NCI-H82 (cell line): ENCODE measurements around the gene COL19A1.
A peak's percentile ranks its signal among the peaks of the same experiment; 100 is the strongest.

ENCODE experiments used
- DNase-seq: peaks from one replicate; lab custom pipeline; 2025; lab: John Stamatoyannopoulos, UW

The COL19A1 gene

GRCh38 chr6:70171236-70171635, 304.9 kb downstream of the COL19A1 start:
- DNase-seq = no peak

- DNase-seq = no peak
Measured at GRCh38 chr6:70172252-70172651, 305.9 kb downstream of the COL19A1 start.

GRCh38 chr6:70175770-70176169, 309.4 kb downstream of the COL19A1 start:
- DNase-seq = no peak

- no peak for DNase-seq
Measured at GRCh38 chr6:70176842-70177550, 310.6 kb downstream of the COL19A1 start.

- no peak for DNase-seq
Measured at GRCh38 chr6:70180183-70180900, 314.0 kb downstream of the COL19A1 start.

GRCh38 chr6:70180901-70181599, 314.7 kb downstream of the COL19A1 start:
- DNase-seq = no peak

GRCh38 chr6:70183538-70183937, 317.2 kb downstream of the COL19A1 start:
- no peak for DNase-seq

- DNase-seq = no peak
Measured at GRCh38 chr6:70184723-70185122, 318.4 kb downstream of the COL19A1 start.

GRCh38 chr6:70186461-70186860, 320.1 kb downstream of the COL19A1 start:
- no peak for DNase-seq

GRCh38 chr6:70188202-70188601, 321.8 kb downstream of the COL19A1 start:
- no peak for DNase-seq

GRCh38 chr6:70194421-70194820, 328.1 kb downstream of the COL19A1 start:
- no peak for DNase-seq

- DNase-seq = no peak
Measured at GRCh38 chr6:70196531-70196930, 330.2 kb downstream of the COL19A1 start.

- no peak for DNase-seq
Measured at GRCh38 chr6:70198785-70199184, 332.4 kb downstream of the COL19A1 start.

GRCh38 chr6:70208235-70208790, 342.0 kb downstream of the COL19A1 start:
- DNase-seq = no peak

GRCh38 chr6:70210462-70210861, 344.1 kb downstream of the COL19A1 start:
- peak; percentile 5 for DNase-seq

- DNase-seq = no peak
Measured at GRCh38 chr6:70215460-70216108, 349.2 kb downstream of the COL19A1 start.

- no peak for DNase-seq
Measured at GRCh38 chr6:70216767-70217166, 350.4 kb downstream of the COL19A1 start.

- DNase-seq = no peak
Measured at GRCh38 chr6:70219943-70220613, 353.7 kb downstream of the COL19A1 start.

- peak; percentile 66 for DNase-seq
Measured at GRCh38 chr6:70221025-70221714, 354.8 kb downstream of the COL19A1 start.

GRCh38 chr6:70221715-70222438, 355.5 kb downstream of the COL19A1 start:
- no peak for DNase-seq
